Loucy (cell line): Measurements from ENCODE around the gene SRGAP1.

Source experiments
- H2AFZ ChIP-seq: fragments of 200-600 bp; sonication (generic); 2 replicates; pipeline ENCODE4 v1.6.0; 2016; ENCODE audit warnings: antibody characterized with exemption, mild to moderate bottlenecking, low read length, moderate library complexity
- H3F3A ChIP-seq: fragments of 200-600 bp; 2 replicates; pipeline ENCODE4 v1.6.0; 2016; ENCODE audit warnings: antibody characterized with exemption, low read depth, mild to moderate bottlenecking
- H3K27me3 ChIP-seq: fragments of 200-600 bp; sonication (generic); 2 replicates; pipeline ENCODE4 v1.6.1; 2014; ENCODE audit warnings: low read length, mild to moderate bottlenecking; ENCODE audit not compliant: insufficient read depth, poor library complexity, severe bottlenecking
- H3K36me3 ChIP-seq: fragments of 200-600 bp; sonication (generic); 2 replicates; pipeline ENCODE4 v1.6.1; 2016; ENCODE audit warnings: low read length; ENCODE audit not compliant: insufficient read depth
- H3K4me1 ChIP-seq: fragments of 200-600 bp; sonication (generic); 2 replicates; pipeline ENCODE4 v1.5.1; 2014; ENCODE audit warnings: low read length, mild to moderate bottlenecking; ENCODE audit not compliant: insufficient read depth, poor library complexity, severe bottlenecking
- H3K4me2 ChIP-seq: fragments of 200-600 bp; sonication (generic); 2 replicates; pipeline ENCODE4 v1.6.0; 2014; ENCODE audit warnings: antibody characterized with exemption, low read length, low read depth, mild to moderate bottlenecking; ENCODE audit not compliant: poor library complexity, severe bottlenecking
- H3K4me3 ChIP-seq: fragments of 200-600 bp; sonication (generic); 2 replicates; pipeline ENCODE4 v1.5.1; 2014; ENCODE audit warnings: low read length, mild to moderate bottlenecking, mixed read lengths; ENCODE audit not compliant: poor library complexity, severe bottlenecking
- H3K79me2 ChIP-seq: fragments of 200-600 bp; sonication (generic); 2 replicates; pipeline ENCODE4 v1.6.1; 2014; ENCODE audit warnings: low read length; ENCODE audit not compliant: insufficient read depth
- H3K9ac ChIP-seq: fragments of 200-600 bp; sonication (generic); 2 replicates; pipeline ENCODE4 v1.6.0; 2014; ENCODE audit warnings: mild to moderate bottlenecking, low read depth, low read length, moderate library complexity; ENCODE audit not compliant: poor library complexity, severe bottlenecking
- H3K9me2 ChIP-seq: fragments of 200-600 bp; sonication (generic); replicated peaks from 2 replicates; pipeline ENCODE4 v1.6.1; 2016; ENCODE audit warnings: low read depth, low read length, mixed read lengths
- H3K9me3 ChIP-seq: fragments of 200-600 bp; sonication (generic); 2 replicates; pipeline ENCODE4 v1.6.1; 2014; ENCODE audit warnings: mild to moderate bottlenecking, antibody characterized with exemption, low read length, low read depth; ENCODE audit not compliant: insufficient read depth
- H4K20me1 ChIP-seq: fragments of 200-600 bp; sonication (generic); 2 replicates; pipeline ENCODE4 v1.6.0; 2014; ENCODE audit warnings: antibody characterized with exemption, low read length, mild to moderate bottlenecking; ENCODE audit not compliant: insufficient read depth, poor library complexity, severe bottlenecking
- CTCF ChIP-seq: fragments of 200-600 bp; sonication (generic); conservative IDR thresholded peaks from 2 replicates; pipeline ENCODE4 v1.5.1; 2014; ENCODE audit warnings: mild to moderate bottlenecking, antibody characterized with exemption, low read length
- EZH2phosphoT487 ChIP-seq: fragments of 200-600 bp; IDR thresholded peaks from 2 replicates; pipeline ENCODE4 v1.6.1; 2018; ENCODE audit warnings: antibody characterized with exemption, mild to moderate bottlenecking, moderate library complexity, borderline replicate concordance

SRGAP1 gene

GRCh38 chr12:64039281-64039871 lies 194.9 kb downstream of the SRGAP1 start:
- no peaks in the 10 kb centered on the region for H3K27me3 ChIP-seq
- H3K9me3 ChIP-seq: no peaks in the 10 kb centered on the region
- H3K9ac ChIP-seq: no peak overlapping the region
- no peaks in the 10 kb centered on the region for H4K20me1 ChIP-seq
- H3F3A ChIP-seq: no peaks in the 10 kb centered on the region
- no peaks in the 10 kb centered on the region for H3K4me1 ChIP-seq
- H3K9me2 ChIP-seq: no peaks in the 10 kb centered on the region
- H3K4me3 ChIP-seq: no peak overlapping the region
- no peaks in the 10 kb centered on the region for H3K79me2 ChIP-seq
- no peak overlapping the region for H3K4me2 ChIP-seq
- no peak for TF ChIP-seq CTCF
- TF ChIP-seq EZH2phosphoT487: no peak
- no peak overlapping the region for H2AFZ ChIP-seq
- no peaks in the 10 kb centered on the region for H3K36me3 ChIP-seq

GRCh38 chr12:64042911-64043310 lies 198.4 kb downstream of the SRGAP1 start:
- Histone ChIP-seq H4K20me1 (no peaks in the 10 kb centered on the region), H2AFZ (no peak overlapping the region), H3K9me2 (no peaks in the 10 kb centered on the region; the same call in 1 of the 2 replicates), H3K9me3 (no peaks in the 10 kb centered on the region), H3K9ac (no peak overlapping the region), H3K4me2 (no peak overlapping the region), H3F3A (no peaks in the 10 kb centered on the region), H3K27me3 (no peaks in the 10 kb centered on the region), H3K4me1 (no peaks in the 10 kb centered on the region), H3K79me2 (no peaks in the 10 kb centered on the region), H3K4me3 (no peak overlapping the region), H3K36me3 (no peaks in the 10 kb centered on the region)
- TF ChIP-seq CTCF (no peak), EZH2phosphoT487 (no peak)

- Histone ChIP-seq H3K4me2 (no peak overlapping the region), H3K36me3 (no peaks in the 10 kb centered on the region), H3F3A (no peaks in the 10 kb centered on the region), H3K9me3 (no peaks in the 10 kb centered on the region), H3K4me3 (no peak overlapping the region), H3K9ac (no peak overlapping the region), H2AFZ (no peak overlapping the region), H3K79me2 (no peaks in the 10 kb centered on the region), H3K9me2 (no peaks in the 10 kb centered on the region; the same call in 1 of the 2 replicates), H3K4me1 (no peaks in the 10 kb centered on the region), H4K20me1 (no peaks in the 10 kb centered on the region), H3K27me3 (no peaks in the 10 kb centered on the region)
- TF ChIP-seq CTCF: no peak
- no peak for TF ChIP-seq EZH2phosphoT487
These were observed 199.7 kb downstream of the SRGAP1 start for GRCh38 chr12:64044191-64044590.
